Astrocyte (in vitro differentiated cells and primary cell): ENCODE measurements around the gene PDZD2. TPM values are rescaled to one million over a fixed set of nuclear protein-coding genes. Genes with fewer than 3 reads are reported as not detected.
"Not testable (repeated sequence)": the region's sequence is repeated elsewhere in the genome, so short reads cannot be mapped to it uniquely, and the experiment has no call there.

ENCODE experiments used
- DNase-seq: peaks from one replicate; pipeline ENCODE4 v3.0.0-alpha.2; 2010; ENCODE audit warnings: low read depth
- FAIRE-seq: peaks from 2 replicates; lab custom pipeline; 2011; peaks lifted over from hg19 to GRCh38; lab: Jason Lieb, UNC
- H2AFZ ChIP-seq: 2 replicates; pipeline ENCODE4 v1.6.0; 2012; ENCODE audit warnings: low read depth, low read length, inconsistent platforms
- H3K27ac ChIP-seq: 2 replicates; pipeline ENCODE4 v1.5.1; 2011; ENCODE audit warnings: low read depth, low read length, inconsistent platforms
- H3K27me3 ChIP-seq: 2 replicates; pipeline ENCODE4 v1.6.0; 2011; ENCODE audit warnings: low read length, inconsistent platforms; ENCODE audit not compliant: insufficient read depth
- H3K36me3 ChIP-seq: 2 replicates; pipeline ENCODE4 v1.5.1; 2011; ENCODE audit warnings: low read length, inconsistent platforms; ENCODE audit not compliant: insufficient read depth
- H3K4me1 ChIP-seq: 2 replicates; pipeline ENCODE4 v1.5.1; 2011; ENCODE audit warnings: low read length, inconsistent platforms; ENCODE audit not compliant: insufficient read depth
- H3K4me2 ChIP-seq: 2 replicates; pipeline ENCODE4 v1.6.0; 2012; ENCODE audit warnings: low read length, inconsistent platforms
- H3K4me3 ChIP-seq: 2 replicates; pipeline ENCODE4 v1.5.1; 2011; ENCODE audit warnings: low read depth, mild to moderate bottlenecking, low read length, inconsistent platforms; ENCODE audit not compliant: insufficient read depth
- H3K79me2 ChIP-seq: 2 replicates; pipeline ENCODE4 v1.6.0; 2012; ENCODE audit warnings: mild to moderate bottlenecking, low read length, inconsistent platforms; ENCODE audit not compliant: insufficient read depth
- H3K9ac ChIP-seq: 2 replicates; pipeline ENCODE4 v1.6.0; 2012; ENCODE audit warnings: mild to moderate bottlenecking, low read length, inconsistent platforms
- H3K9me3 ChIP-seq: 2 replicates; pipeline ENCODE4 v1.5.1; 2012; ENCODE audit warnings: low read depth, mild to moderate bottlenecking, low read length, inconsistent platforms; ENCODE audit not compliant: insufficient read depth
- H4K20me1 ChIP-seq: 2 replicates; pipeline ENCODE4 v1.6.0; 2012; ENCODE audit warnings: low read length, inconsistent platforms; ENCODE audit not compliant: insufficient read depth
- H3K27ac Mint-ChIP-seq: one replicate; pipeline ENCODE4 v1.8.0; 2021; ENCODE audit warnings: mild to moderate bottlenecking, mixed read lengths; ENCODE audit not compliant: unreplicated experiment
- H3K27me3 Mint-ChIP-seq: one replicate; pipeline ENCODE4 v1.8.0; 2021; ENCODE audit warnings: low read depth, mixed read lengths; ENCODE audit not compliant: unreplicated experiment
- H3K36me3 Mint-ChIP-seq: one replicate; pipeline ENCODE4 v1.8.0; 2021; ENCODE audit warnings: low read depth, mixed read lengths; ENCODE audit not compliant: unreplicated experiment
- H3K4me1 Mint-ChIP-seq: one replicate; pipeline ENCODE4 v1.8.0; 2021; ENCODE audit warnings: low read depth, mixed read lengths; ENCODE audit not compliant: unreplicated experiment
- H3K4me3 Mint-ChIP-seq: one replicate; pipeline ENCODE4 v1.8.0; 2021; ENCODE audit warnings: mild to moderate bottlenecking, moderate library complexity, mixed read lengths; ENCODE audit not compliant: unreplicated experiment
- H3K9me3 Mint-ChIP-seq: one replicate; pipeline ENCODE4 v1.8.0; 2021; ENCODE audit warnings: mild to moderate bottlenecking, mixed read lengths; ENCODE audit not compliant: unreplicated experiment
- CTCF ChIP-seq: IDR thresholded peaks from 2 replicates; pipeline ENCODE4 v1.5.1; 2011; ENCODE audit warnings: low read depth, mild to moderate bottlenecking, inconsistent platforms, low read length, moderate library complexity; ENCODE audit not compliant: insufficient read depth
- EZH2 ChIP-seq: IDR thresholded peaks from 2 replicates; pipeline ENCODE4 v1.6.1; 2012; ENCODE audit warnings: mild to moderate bottlenecking, low read length, inconsistent platforms; ENCODE audit not compliant: insufficient read depth
- total RNA-seq: library from RNA; stranded (reverse); gene quantifications from 2 replicates; pipeline ENCODE4 v1.2.1, GENCODE V29; 2021

Gene PDZD2
- total RNA-seq, 1 donor from 2014 or later: 10.3 TPM

- Mint-ChIP-seq H3K4me1 (peaks cover 19% of the 10 kb centered on the region), H3K9me3 (peaks cover 4% of the 10 kb centered on the region), H3K36me3 (no peaks in the 10 kb centered on the region), H3K27ac (no peak overlapping the region), H3K4me3 (no peak overlapping the region), H3K27me3 (no peaks in the 10 kb centered on the region)
- DNase-seq (no peak), FAIRE-seq (no peak)
- H3K27ac ChIP-seq: no peak overlapping the region
- no peaks in the 10 kb centered on the region for H3K27me3 ChIP-seq
- peaks cover 14% of the 10 kb centered on the region for H3K4me1 ChIP-seq
- no peak overlapping the region for H2AFZ ChIP-seq
- no peaks in the 10 kb centered on the region for H3K79me2 ChIP-seq
- no peaks in the 10 kb centered on the region for H3K9me3 ChIP-seq
- H3K36me3 ChIP-seq: no peaks in the 10 kb centered on the region
- no peak overlapping the region for H3K4me3 ChIP-seq
- TF ChIP-seq EZH2 (no peak), CTCF (no peak)
- H4K20me1 ChIP-seq: no peaks in the 10 kb centered on the region
- H3K4me2 ChIP-seq: no peak overlapping the region
- no peak overlapping the region for H3K9ac ChIP-seq
Observed at GRCh38 chr5:31967461-31967860, 328.5 kb downstream of the PDZD2 start.

GRCh38 chr5:31972558-31972957, 333.6 kb downstream of the PDZD2 start:
- Mint-ChIP-seq H3K9me3 (peaks cover 4% of the 10 kb centered on the region), H3K27ac (no peak overlapping the region), H3K4me3 (no peak overlapping the region), H3K27me3 (no peaks in the 10 kb centered on the region), H3K4me1 (no peaks in the 10 kb centered on the region), H3K36me3 (no peaks in the 10 kb centered on the region)
- Histone ChIP-seq H3K27ac (no peak overlapping the region), H4K20me1 (no peaks in the 10 kb centered on the region), H3K9ac (no peak overlapping the region), H3K79me2 (no peaks in the 10 kb centered on the region), H3K4me3 (no peak overlapping the region), H2AFZ (no peak overlapping the region), H3K4me1 (no peaks in the 10 kb centered on the region), H3K36me3 (no peaks in the 10 kb centered on the region), H3K9me3 (no peaks in the 10 kb centered on the region), H3K4me2 (no peak overlapping the region), H3K27me3 (peaks cover 3% of the 10 kb centered on the region)
- TF ChIP-seq EZH2: no peak
- no peak for TF ChIP-seq CTCF
- DNase-seq (no peak), FAIRE-seq (no peak)

- H3K27me3 Mint-ChIP-seq, H3K36me3 ChIP-seq, H3K9ac ChIP-seq, DNase-seq, H3K9me3 ChIP-seq, H2AFZ ChIP-seq, FAIRE-seq, H3K27ac Mint-ChIP-seq, H3K9me3 Mint-ChIP-seq, H3K79me2 ChIP-seq, H3K4me2 ChIP-seq, H3K4me3 ChIP-seq, H3K27me3 ChIP-seq, H4K20me1 ChIP-seq, H3K36me3 Mint-ChIP-seq, H3K4me3 Mint-ChIP-seq, H3K27ac ChIP-seq, H3K4me1 ChIP-seq, H3K4me1 Mint-ChIP-seq: not testable (repeated sequence)
Observed at GRCh38 chr5:31975189-31975612, 336.3 kb downstream of the PDZD2 start.
